Tibial nerve (tissue), 4 donors: ENCODE measurements around the gene SFRP4. TPM values are rescaled to one million over a fixed set of nuclear protein-coding genes. Genes with fewer than 3 reads are reported as not detected.

Source experiments
- DNase-seq, 2 donors: peaks; one replicate each; pipeline ENCODE4 v3.0.0-alpha.2; 2019; ENCODE audit warnings: low spot score in 2 of 2
- H3K27ac ChIP-seq, 4 donors: fragments of 200-600 bp; sonication (generic) in 3 of 4; one replicate each; pipeline ENCODE4 v1.5.1; 2017 to 2019; ENCODE audit warnings: mild to moderate bottlenecking in 1 of 4
- H3K27me3 ChIP-seq, 2 donors: fragments of 200-600 bp; sonication (generic) in 1 of 2; one replicate each; pipeline versions ENCODE4 v1.5.1 to v1.6.0; 2017 to 2019
- H3K36me3 ChIP-seq, 3 donors: fragments of 200-600 bp; sonication (generic); one replicate each; pipeline ENCODE4 v1.5.1; 2018 to 2019
- H3K4me1 ChIP-seq, 4 donors: fragments of 200-600 bp; sonication (generic) in 3 of 4; one replicate each; pipeline ENCODE4 v1.5.1; 2017 to 2019
- H3K4me3 ChIP-seq, 4 donors: fragments of 200-600 bp; sonication (generic) in 3 of 4; one replicate each; pipeline ENCODE4 v1.5.1; 2017 to 2019; ENCODE audit warnings: mild to moderate bottlenecking in 1 of 4, moderate library complexity in 1 of 4
- H3K9me3 ChIP-seq, 4 donors: fragments of 200-600 bp; sonication (generic) in 3 of 4; one replicate each; pipeline ENCODE4 v1.5.1; 2017 to 2019
- CTCF ChIP-seq, 5 experiments: fragments of 200-600 bp in 3 of 5; fragments of 450-650 bp in 2 of 5; sonication (generic) in 3 of 5; IDR thresholded peaks; one replicate each; pipeline ENCODE4 v1.5.1; 2016 to 2019; ENCODE audit warnings: antibody characterized with exemption in 5 of 5, mild to moderate bottlenecking in 3 of 5, moderate library complexity in 2 of 5
- EP300 ChIP-seq, 2 donors: sonication (generic); formaldehyde crosslinking; IDR thresholded peaks; one replicate each; pipeline ENCODE4 v1.6.1; 2017; ENCODE audit warnings: antibody characterized with exemption in 2 of 2, mild to moderate bottlenecking in 1 of 2
- POLR2A ChIP-seq, 2 donors: fragments of 450-650 bp; IDR thresholded peaks; one replicate each; pipeline ENCODE4 v1.6.1; 2017; ENCODE audit warnings: antibody characterized with exemption in 2 of 2, mild to moderate bottlenecking in 2 of 2, moderate library complexity in 2 of 2
- WGBS, 2 donors: methylation state at CpG; one replicate each; pipeline ENCODE4 v1.1.5; 2018; 5-methylcytosine and 5-hydroxymethylcytosine counted together
- total RNA-seq, 4 donors: library from RNA; depleted of rRNA; stranded (reverse); fragments of >200 nt; gene quantifications; one replicate each; pipeline ENCODE4 v1.1.0, GENCODE V29; 2016

Gene SFRP4
- total RNA-seq, 4 donors from 2014 or later, result 28.2 to 236 (median 52.6) TPM

- Histone ChIP-seq H3K27ac (peak overlapping the region in 1 of 4 donors; percentile 25), H3K9me3 (no peaks in the 10 kb centered on the region), H3K27me3 (no peaks in the 10 kb centered on the region), H3K4me1 (peaks cover 0 to 14% (median 0%) of the 10 kb centered on the region in 4 donors), H3K4me3 (no peak overlapping the region), H3K36me3 (peaks cover 0 to 11% (median 0%) of the 10 kb centered on the region in 3 donors)
- DNase-seq, result no peak
- TF ChIP-seq POLR2A (IDR thresholded peaks at IDR 0.05) (no peak), CTCF (IDR thresholded peaks at IDR 0.05) (no peak), EP300 (IDR thresholded peaks at IDR 0.05) (no peak)
- 29 to 53% methylated on average over 1 of the region's 1 CpG for WGBS, 2 donors
Observed at GRCh38 chr7:37908221-37908788, 8.3 kb downstream of the SFRP4 start.

GRCh38 chr7:37901890-37902524, 14.6 kb downstream of the SFRP4 start:
- no peak overlapping the region for H3K4me3 ChIP-seq
- TF ChIP-seq POLR2A (IDR thresholded peaks at IDR 0.05), result no peak
- TF ChIP-seq EP300 (IDR thresholded peaks at IDR 0.05), result peak in 1 of 2 donors; percentile 27
- no peak for TF ChIP-seq CTCF (IDR thresholded peaks at IDR 0.05)
- peaks cover 0 to 1% (median 0%) of the 10 kb centered on the region in 3 donors for H3K36me3 ChIP-seq
- no peaks in the 10 kb centered on the region for H3K9me3 ChIP-seq
- no peaks in the 10 kb centered on the region for H3K27me3 ChIP-seq
- peaks cover 0 to 18% (median 0%) of the 10 kb centered on the region in 4 donors for H3K4me1 ChIP-seq
- 81 to 85% methylated on average over 2 of the region's 2 CpGs for WGBS, 2 donors
- DNase-seq, result no peak
- H3K27ac ChIP-seq, result no peak overlapping the region

GRCh38 chr7:37901236-37901827, 15.3 kb downstream of the SFRP4 start:
- no peak for TF ChIP-seq EP300 (IDR thresholded peaks at IDR 0.05)
- TF ChIP-seq CTCF (IDR thresholded peaks at IDR 0.05), result peak; percentile 47 to 78 (median 56)
- H3K27me3 ChIP-seq, result no peaks in the 10 kb centered on the region
- H3K36me3 ChIP-seq, result no peaks in the 10 kb centered on the region
- H3K9me3 ChIP-seq, result no peaks in the 10 kb centered on the region
- no peak for DNase-seq
- 14 to 17% methylated on average over 6 of the region's 6 CpGs for WGBS, 2 donors
- H3K4me3 ChIP-seq, result no peak overlapping the region
- H3K27ac ChIP-seq, result no peak overlapping the region
- H3K4me1 ChIP-seq, result peaks cover 0 to 18% (median 0%) of the 10 kb centered on the region in 4 donors

- Histone ChIP-seq H3K9me3 (no peaks in the 10 kb centered on the region), H3K4me1 (peaks cover 0 to 18% (median 0%) of the 10 kb centered on the region in 4 donors), H3K36me3 (no peaks in the 10 kb centered on the region), H3K27ac (no peak overlapping the region), H3K27me3 (no peaks in the 10 kb centered on the region), H3K4me3 (no peak overlapping the region)
- TF ChIP-seq CTCF (IDR thresholded peaks at IDR 0.05), result no peak
- TF ChIP-seq POLR2A (IDR thresholded peaks at IDR 0.05), result no peak
- TF ChIP-seq EP300 (IDR thresholded peaks at IDR 0.05), result no peak
- DNase-seq, result no peak
- 64 to 65% methylated on average over 3 of the region's 3 CpGs for WGBS, 2 donors
Observed at GRCh38 chr7:37899712-37900247, 16.8 kb downstream of the SFRP4 start.

- no peak for DNase-seq
- Histone ChIP-seq H3K4me1 (no peaks in the 10 kb centered on the region), H3K27ac (no peak overlapping the region), H3K9me3 (no peaks in the 10 kb centered on the region), H3K36me3 (no peaks in the 10 kb centered on the region), H3K4me3 (no peak overlapping the region), H3K27me3 (no peaks in the 10 kb centered on the region)
- 91 to 97% methylated on average over 3 of the region's 3 CpGs for WGBS, 2 donors
- no peak for TF ChIP-seq POLR2A (IDR thresholded peaks at IDR 0.05)
- TF ChIP-seq EP300 (IDR thresholded peaks at IDR 0.05), result no peak
- TF ChIP-seq CTCF (IDR thresholded peaks at IDR 0.05), result no peak
Observed at GRCh38 chr7:37894671-37895070, 21.9 kb downstream of the SFRP4 start.
